Tibial nerve (tissue), 4 donors: Measurements from ENCODE around the gene SEPTIN11. TPM values are rescaled to one million over a fixed set of nuclear protein-coding genes. Genes with fewer than 3 reads are reported as not detected.

Experiments used
- DNase-seq, 2 donors: peaks; one replicate each; pipeline ENCODE4 v3.0.0-alpha.2; 2019; ENCODE audit warnings: low spot score in 2 of 2
- H3K27ac ChIP-seq, 4 donors: fragments of 200-600 bp; sonication (generic) in 3 of 4; one replicate each; pipeline ENCODE4 v1.5.1; 2017 to 2019; ENCODE audit warnings: mild to moderate bottlenecking in 1 of 4
- H3K27me3 ChIP-seq, 2 donors: fragments of 200-600 bp; sonication (generic) in 1 of 2; one replicate each; pipeline versions ENCODE4 v1.5.1 to v1.6.0; 2017 to 2019
- H3K36me3 ChIP-seq, 3 donors: fragments of 200-600 bp; sonication (generic); one replicate each; pipeline ENCODE4 v1.5.1; 2018 to 2019
- H3K4me1 ChIP-seq, 4 donors: fragments of 200-600 bp; sonication (generic) in 3 of 4; one replicate each; pipeline ENCODE4 v1.5.1; 2017 to 2019
- H3K4me3 ChIP-seq, 4 donors: fragments of 200-600 bp; sonication (generic) in 3 of 4; one replicate each; pipeline ENCODE4 v1.5.1; 2017 to 2019; ENCODE audit warnings: mild to moderate bottlenecking in 1 of 4, moderate library complexity in 1 of 4
- H3K9me3 ChIP-seq, 4 donors: fragments of 200-600 bp; sonication (generic) in 3 of 4; one replicate each; pipeline ENCODE4 v1.5.1; 2017 to 2019
- CTCF ChIP-seq, 5 experiments: fragments of 200-600 bp in 3 of 5; fragments of 450-650 bp in 2 of 5; sonication (generic) in 3 of 5; IDR thresholded peaks; one replicate each; pipeline ENCODE4 v1.5.1; 2016 to 2019; ENCODE audit warnings: antibody characterized with exemption in 5 of 5, mild to moderate bottlenecking in 3 of 5, moderate library complexity in 2 of 5
- EP300 ChIP-seq, 2 donors: sonication (generic); formaldehyde crosslinking; IDR thresholded peaks; one replicate each; pipeline ENCODE4 v1.6.1; 2017; ENCODE audit warnings: antibody characterized with exemption in 2 of 2, mild to moderate bottlenecking in 1 of 2
- POLR2A ChIP-seq, 2 donors: fragments of 450-650 bp; IDR thresholded peaks; one replicate each; pipeline ENCODE4 v1.6.1; 2017; ENCODE audit warnings: antibody characterized with exemption in 2 of 2, mild to moderate bottlenecking in 2 of 2, moderate library complexity in 2 of 2
- WGBS, 2 donors: methylation state at CpG; one replicate each; pipeline ENCODE4 v1.1.5; 2018; 5-methylcytosine and 5-hydroxymethylcytosine counted together
- total RNA-seq, 4 donors: library from RNA; depleted of rRNA; stranded (reverse); fragments of >200 nt; gene quantifications; one replicate each; pipeline ENCODE4 v1.1.0, GENCODE V29; 2016

The SEPTIN11 gene
- total RNA-seq, 4 donors from 2014 or later, result 111 to 205 (median 176) TPM

GRCh38 chr4:76931087-76931486 is 18.5 kb upstream of the SEPTIN11 start:
- Histone ChIP-seq H3K9me3 (no peaks in the 10 kb centered on the region), H3K4me1 (no peaks in the 10 kb centered on the region), H3K36me3 (no peaks in the 10 kb centered on the region), H3K27me3 (no peaks in the 10 kb centered on the region), H3K27ac (no peak overlapping the region), H3K4me3 (no peak overlapping the region)
- DNase-seq, result no peak
- TF ChIP-seq CTCF (IDR thresholded peaks at IDR 0.05) (no peak), EP300 (IDR thresholded peaks at IDR 0.05) (no peak), POLR2A (IDR thresholded peaks at IDR 0.05) (no peak)

- 84 to 87% methylated on average over 7 of the region's 7 CpGs for WGBS, 2 donors
- H3K4me1 ChIP-seq, result no peaks in the 10 kb centered on the region
- H3K4me3 ChIP-seq, result no peak overlapping the region
- no peaks in the 10 kb centered on the region for H3K27me3 ChIP-seq
- DNase-seq, result no peak
- no peaks in the 10 kb centered on the region for H3K9me3 ChIP-seq
- H3K36me3 ChIP-seq, result no peaks in the 10 kb centered on the region
- H3K27ac ChIP-seq, result no peak overlapping the region
- no peak for TF ChIP-seq POLR2A (IDR thresholded peaks at IDR 0.05)
- no peak for TF ChIP-seq CTCF (IDR thresholded peaks at IDR 0.05)
- TF ChIP-seq EP300 (IDR thresholded peaks at IDR 0.05), result no peak
These were observed 17.8 kb upstream of the SEPTIN11 start for GRCh38 chr4:76931576-76932276.

DNA sequence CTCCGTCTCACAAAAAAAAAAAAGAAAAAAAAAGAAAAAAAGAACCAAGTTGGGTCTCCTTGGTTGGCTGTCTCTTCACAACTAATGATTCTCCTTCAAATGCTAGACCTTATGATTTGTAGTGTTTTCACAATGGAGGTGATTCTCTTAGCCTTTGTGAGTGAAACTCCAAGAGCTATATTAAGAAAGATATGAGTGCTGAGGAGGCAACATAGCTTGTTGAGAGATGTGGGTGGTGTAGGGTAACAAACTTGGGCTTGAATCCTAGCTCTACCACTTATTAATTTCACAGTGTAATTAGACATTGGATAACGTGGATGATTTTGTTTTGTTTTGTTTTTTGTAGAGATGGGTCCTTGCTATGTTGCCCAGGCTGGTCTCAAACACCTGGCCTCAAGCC is 10.4 kb upstream of the SEPTIN11 start:
- WGBS, 2 donors, result 74 to 78% methylated on average over 2 of the region's 2 CpGs
- H3K9me3 ChIP-seq, result peaks cover 0 to 35% (median 2%) of the 10 kb centered on the region in 4 donors
- H3K36me3 ChIP-seq, result no peaks in the 10 kb centered on the region
- no peak for DNase-seq
- H3K27me3 ChIP-seq, result no peaks in the 10 kb centered on the region
- H3K4me1 ChIP-seq, result no peaks in the 10 kb centered on the region
- no peak overlapping the region for H3K4me3 ChIP-seq
- TF ChIP-seq POLR2A (IDR thresholded peaks at IDR 0.05) (no peak), CTCF (IDR thresholded peaks at IDR 0.05) (no peak), EP300 (IDR thresholded peaks at IDR 0.05) (no peak)
- no peak overlapping the region for H3K27ac ChIP-seq

DNA sequence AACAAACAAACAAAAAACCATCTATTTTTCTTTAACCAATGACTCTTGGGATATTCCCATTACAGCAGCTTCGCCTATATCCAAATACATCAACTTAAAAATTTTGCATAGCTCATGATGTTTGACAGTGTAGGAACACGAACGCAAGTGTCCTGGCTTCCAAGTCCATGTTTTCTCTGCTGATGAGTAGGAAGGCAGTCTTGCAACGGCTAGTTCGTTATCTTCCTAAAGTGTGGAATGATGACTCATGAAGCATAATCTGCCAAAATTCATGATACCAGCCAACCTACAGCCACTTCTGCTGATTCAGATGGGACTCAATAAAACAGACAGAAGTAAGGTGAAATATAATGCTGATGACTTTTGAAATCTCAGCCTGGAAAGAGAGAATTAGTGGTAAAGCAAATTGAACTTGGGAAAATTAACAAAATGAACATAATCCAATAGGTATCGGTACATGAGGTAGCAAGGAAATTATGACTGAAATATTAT is 6.4 kb upstream of the SEPTIN11 start:
- H3K36me3 ChIP-seq, result no peaks in the 10 kb centered on the region
- peaks cover 0 to 39% (median 2%) of the 10 kb centered on the region in 4 donors for H3K9me3 ChIP-seq
- no peak for DNase-seq
- peaks cover 0 to 8% (median 0%) of the 10 kb centered on the region in 4 donors for H3K4me1 ChIP-seq
- H3K27me3 ChIP-seq, result no peaks in the 10 kb centered on the region
- no peak overlapping the region for H3K27ac ChIP-seq
- H3K4me3 ChIP-seq, result no peak overlapping the region
- WGBS, 2 donors, result 78 to 79% methylated on average over 6 of the region's 6 CpGs
- TF ChIP-seq EP300 (IDR thresholded peaks at IDR 0.05) (no peak), POLR2A (IDR thresholded peaks at IDR 0.05) (no peak), CTCF (IDR thresholded peaks at IDR 0.05) (no peak)

- H3K27me3 ChIP-seq, result no peaks in the 10 kb centered on the region
- no peak overlapping the region for H3K4me3 ChIP-seq
- TF ChIP-seq EP300 (IDR thresholded peaks at IDR 0.05), result no peak
- WGBS, 2 donors, result 92 to 95% methylated on average over 1 of the region's 1 CpG
- H3K27ac ChIP-seq, result no peak overlapping the region
- peaks cover 0 to 39% (median 2%) of the 10 kb centered on the region in 4 donors for H3K9me3 ChIP-seq
- H3K36me3 ChIP-seq, result no peaks in the 10 kb centered on the region
- H3K4me1 ChIP-seq, result peaks cover 0 to 13% (median 0%) of the 10 kb centered on the region in 4 donors
- no peak for DNase-seq
These were observed 5.8 kb upstream of the SEPTIN11 start for GRCh38 chr4:76943790-76944189.
